H1 (cell line): Measurements from ENCODE around the gene TJP2. TPM values are rescaled to one million over a fixed set of nuclear protein-coding genes. Genes with fewer than 3 reads are reported as not detected.

Experiments used
- CTCF ChIA-PET: fragments of 300-600 bp; sonication (Branson Sonifier 250); formaldehyde crosslinking; loops from one replicate; lab custom pipeline; 2021; ENCODE audit not compliant: partially characterized antibody; lab: Charles Lee
- POLR2A ChIA-PET: fragments of 300-600 bp; sonication (Branson Sonifier 250); formaldehyde crosslinking; loops from one replicate; lab custom pipeline; 2021; ENCODE audit warnings: inconsistent platforms; ENCODE audit not compliant: partially characterized antibody; lab: Charles Lee
- DNase-seq, 2 experiments: peaks; one replicate each; pipeline versions ENCODE4 v3.0.0 to v3.0.0-alpha.2; 2010 to 2022; ENCODE audit warnings: low spot score in 2 of 2, low read depth in 1 of 2, mixed read lengths in 1 of 2
- FAIRE-seq: peaks from 2 replicates; lab custom pipeline; 2011; peaks lifted over from hg19 to GRCh38; lab: Jason Lieb, UNC
- H2AFZ ChIP-seq: 2 replicates; pipeline ENCODE4 v1.8.1; 2012; ENCODE audit warnings: low read length, inconsistent platforms
- H2AK5ac ChIP-seq: 2 replicates; pipeline ENCODE4 v1.6.1; 2013; ENCODE audit warnings: low read depth, low read length
- H2BK120ac ChIP-seq: replicated peaks from 2 replicates; pipeline ENCODE3; 2013; ENCODE audit warnings: low read depth, low read length, inconsistent platforms
- H2BK12ac ChIP-seq: 2 replicates; pipeline ENCODE4 v1.6.1; 2013; ENCODE audit warnings: low read depth, low read length
- H2BK15ac ChIP-seq: 2 replicates; pipeline ENCODE4 v1.6.1; 2013; ENCODE audit warnings: low read length
- H2BK20ac ChIP-seq: 2 replicates; pipeline ENCODE4 v1.6.1; 2013; ENCODE audit warnings: low read length
- H2BK5ac ChIP-seq: 2 replicates; pipeline ENCODE4 v1.6.1; 2013; ENCODE audit warnings: low read depth, low read length
- H3K14ac ChIP-seq: 2 replicates; pipeline ENCODE4 v1.6.1; 2013; ENCODE audit warnings: inconsistent platforms; ENCODE audit not compliant: insufficient read length
- H3K18ac ChIP-seq: 2 replicates; pipeline ENCODE4 v1.6.1; 2013; ENCODE audit warnings: low read length; ENCODE audit errors: extremely low read depth
- H3K23ac ChIP-seq: 2 replicates; pipeline ENCODE4 v1.6.1; 2013; ENCODE audit warnings: inconsistent platforms; ENCODE audit not compliant: insufficient read length
- H3K23me2 ChIP-seq: 2 replicates; pipeline ENCODE4 v1.6.1; 2013; ENCODE audit warnings: low read depth, low read length
- H3K27ac ChIP-seq: 2 replicates; pipeline ENCODE4 v1.6.1; 2011; ENCODE audit warnings: low read depth, low read length, inconsistent platforms
- H3K27me3 ChIP-seq, 4 experiments: replicated peaks in 1 of 4; 1 replicate in 1 of 4; 2 replicates in 3 of 4; pipeline versions ENCODE4 v1.6.1 to v1.8.1; 2011 to 2013; ENCODE audit warnings: low read length in 3 of 4, mild to moderate bottlenecking in 3 of 4, inconsistent platforms in 2 of 4, mixed read lengths in 2 of 4, moderate library complexity in 1 of 4; ENCODE audit not compliant: control insufficient read depth in 3 of 4, insufficient read depth in 3 of 4; ENCODE audit errors: extremely low read depth in 1 of 4
- H3K36me3 ChIP-seq, 4 experiments: 2 replicates each; pipeline versions ENCODE4 v1.6.1 to v1.8.1; 2011 to 2013; ENCODE audit warnings: mild to moderate bottlenecking in 4 of 4, low read length in 3 of 4, moderate library complexity in 2 of 4, control low read depth in 1 of 4, inconsistent platforms in 1 of 4; ENCODE audit not compliant: insufficient read depth in 4 of 4, control insufficient read depth in 2 of 4
- H3K4ac ChIP-seq: replicated peaks from 2 replicates; pipeline ENCODE3; 2013; ENCODE audit warnings: low read length, low read depth, mixed read lengths, inconsistent platforms; ENCODE audit not compliant: insufficient read length
- H3K4me1 ChIP-seq, 4 experiments: replicated peaks in 1 of 4; 1 replicate in 1 of 4; 2 replicates in 3 of 4; pipeline versions ENCODE4 v1.6.1 to v1.8.1; 2011 to 2013; ENCODE audit warnings: low read length in 3 of 4, inconsistent platforms in 2 of 4, mixed read lengths in 1 of 4; ENCODE audit not compliant: insufficient read depth in 4 of 4, control insufficient read depth in 3 of 4
- H3K4me2 ChIP-seq, 2 experiments: 2 replicates each; pipeline versions ENCODE4 v1.6.1 to v1.8.1; 2011 to 2013; ENCODE audit warnings: low read depth in 2 of 2, low read length in 2 of 2, control low read depth in 1 of 2, inconsistent platforms in 1 of 2, mild to moderate bottlenecking in 1 of 2; ENCODE audit not compliant: insufficient read depth in 1 of 2
- H3K4me3 ChIP-seq, 4 experiments: fragments of 200-600, 300-600 bp in 1 of 4; sonication (generic), shearing (Covaris generic), sonication (Bioruptor Twin) in 1 of 4; 2 replicates each; pipeline versions ENCODE4 v1.5.1 to v1.8.1; 2011 to 2016; ENCODE audit warnings: low read length in 4 of 4, low read depth in 3 of 4, control low read depth in 2 of 4, inconsistent platforms in 2 of 4, mild to moderate bottlenecking in 2 of 4, mixed read lengths in 1 of 4, moderate library complexity in 1 of 4; ENCODE audit not compliant: insufficient read depth in 2 of 4; ENCODE audit errors: extremely low read depth in 1 of 4
- H3K56ac ChIP-seq: replicated peaks from 2 replicates; pipeline ENCODE3; 2013; ENCODE audit warnings: low read depth, mild to moderate bottlenecking, mixed read lengths, low read length, inconsistent platforms; ENCODE audit not compliant: insufficient read length
- H3K79me1 ChIP-seq: 2 replicates; pipeline ENCODE4 v1.6.1; 2013; ENCODE audit warnings: low read depth, low read length, control low read depth
- H3K79me2 ChIP-seq, 2 experiments: 2 replicates each; pipeline versions ENCODE4 v1.6.1 to v1.8.1; 2012 to 2013; ENCODE audit warnings: low read length in 2 of 2, mild to moderate bottlenecking in 2 of 2, inconsistent platforms in 1 of 2; ENCODE audit not compliant: insufficient read depth in 2 of 2, control insufficient read depth in 1 of 2
- H3K9ac ChIP-seq, 4 experiments: replicated peaks in 1 of 4; 1 replicate in 1 of 4; 2 replicates in 3 of 4; pipeline versions ENCODE4 v1.6.1 to v1.8.1; 2011 to 2013; ENCODE audit warnings: low read depth in 3 of 4, low read length in 3 of 4, control low read depth in 2 of 4, mild to moderate bottlenecking in 2 of 4, moderate library complexity in 2 of 4, inconsistent platforms in 1 of 4; ENCODE audit errors: extremely low read depth in 1 of 4
- H3K9me3 ChIP-seq, 2 experiments: 2 replicates each; pipeline versions ENCODE4 v1.6.1 to v1.8.1; 2012 to 2013; ENCODE audit warnings: mild to moderate bottlenecking in 2 of 2, moderate library complexity in 2 of 2, control low read depth in 1 of 2, inconsistent platforms in 1 of 2, low read depth in 1 of 2, low read length in 1 of 2, mixed read lengths in 1 of 2; ENCODE audit not compliant: insufficient read depth in 2 of 2
- H4K20me1 ChIP-seq, 2 experiments: replicated peaks in 1 of 2; 2 replicates each; pipeline versions ENCODE3 to v1.8.1; 2011 to 2013; ENCODE audit warnings: inconsistent platforms in 2 of 2, low read length in 2 of 2, mild to moderate bottlenecking in 1 of 2; ENCODE audit not compliant: insufficient read depth in 2 of 2, control insufficient read depth in 1 of 2
- H4K5ac ChIP-seq: 2 replicates; pipeline ENCODE4 v1.6.1; 2013; ENCODE audit warnings: low read length, low read depth, mixed read lengths, inconsistent platforms; ENCODE audit not compliant: insufficient read length
- H4K8ac ChIP-seq: 2 replicates; pipeline ENCODE4 v1.8.0; 2013; ENCODE audit warnings: mild to moderate bottlenecking, moderate library complexity, low read length, inconsistent platforms; ENCODE audit not compliant: insufficient read depth; ENCODE audit errors: extremely low read depth
- H4K91ac ChIP-seq: replicated peaks from 2 replicates; pipeline ENCODE3; 2013; ENCODE audit warnings: low read length, mixed read lengths, inconsistent platforms; ENCODE audit not compliant: insufficient read length
- ASH2L ChIP-seq: fragments of 200-600, 300-600 bp; sonication (generic); IDR thresholded peaks from one replicate; pipeline ENCODE4 v1.7.1; 2017; ENCODE audit warnings: low read length
- ATF3 ChIP-seq: IDR thresholded peaks from 2 replicates; pipeline ENCODE4 v1.6.1; 2011; ENCODE audit warnings: low read depth, mild to moderate bottlenecking, low read length; ENCODE audit not compliant: insufficient read depth
- CREB1 ChIP-seq: IDR thresholded peaks from 2 replicates; pipeline ENCODE4 v1.6.1; 2012; ENCODE audit warnings: inconsistent platforms
- MAFK ChIP-seq: IDR thresholded peaks from 2 replicates; pipeline ENCODE4 v1.6.1; 2012; ENCODE audit warnings: low read depth, mild to moderate bottlenecking, improper control_type of control experiment, low read length
- NANOG ChIP-seq: IDR thresholded peaks from 2 replicates; pipeline ENCODE4 v1.6.1; 2011; ENCODE audit warnings: low read length, low read depth, mild to moderate bottlenecking, inconsistent platforms; ENCODE audit not compliant: insufficient read depth, poor library complexity, severe bottlenecking
- POLR2A ChIP-seq, 2 experiments: IDR thresholded peaks; 1 replicate in 1 of 2; 2 replicates in 1 of 2; pipeline ENCODE4 v1.6.1; 2011; ENCODE audit warnings: low read depth in 2 of 2, low read length in 2 of 2, mild to moderate bottlenecking in 2 of 2; ENCODE audit errors: control extremely low read depth in 1 of 2
- POLR2AphosphoS5 ChIP-seq: IDR thresholded peaks from 2 replicates; pipeline ENCODE4 v1.6.1; 2011; ENCODE audit warnings: low read depth, low read length
- RFX5 ChIP-seq: IDR thresholded peaks from 2 replicates; pipeline ENCODE4 v1.6.1; 2011; ENCODE audit warnings: low read depth, low read length, improper control_type of control experiment, borderline replicate concordance
- SIN3A ChIP-seq, 2 experiments: IDR thresholded peaks in 1 of 2; conservative IDR thresholded peaks in 1 of 2; 2 replicates each; pipeline ENCODE4 v1.6.1; 2011 to 2012; ENCODE audit warnings: low read length in 2 of 2, improper control_type of control experiment in 1 of 2, low read depth in 1 of 2, mild to moderate bottlenecking in 1 of 2
- SP1 ChIP-seq: IDR thresholded peaks from 2 replicates; pipeline ENCODE4 v1.6.1; 2011; ENCODE audit warnings: low read depth, low read length
- TAF7 ChIP-seq: optimal IDR thresholded peaks from 2 replicates; pipeline ENCODE3; 2011; ENCODE audit warnings: low read depth, mild to moderate bottlenecking, inconsistent platforms, low read length, moderate library complexity, borderline replicate concordance
- YY1 ChIP-seq: IDR thresholded peaks from 2 replicates; pipeline ENCODE4 v1.6.1; 2011; ENCODE audit warnings: low read depth, mild to moderate bottlenecking, low read length
- WGBS, 2 experiments: shearing (Covaris generic) in 1 of 2; methylation state at CpG; one replicate each; pipeline versions ENCODE4 v1.1.6 to v1.1.7; 2013 to 2015; ENCODE audit warnings: low lambda C conversion rate in 2 of 2, mixed read lengths in 2 of 2, inconsistent platforms in 1 of 2, low coverage in 1 of 2, missing lambda C conversion rate in 1 of 2; ENCODE audit not compliant: insufficient replicate concordance in 2 of 2, insufficient coverage in 1 of 2, insufficient read length in 1 of 2; ENCODE audit errors: extremely low coverage in 1 of 2, missing lambda C conversion rate in 1 of 2; 5-methylcytosine and 5-hydroxymethylcytosine counted together
- polyA plus RNA-seq, 7 experiments: library from polyadenylated mRNA; depleted of rRNA in 3 of 7; stranded (reverse) in 5 of 7; unstranded in 2 of 7; fragments of >200 nt in 5 of 7; fragments of 200-250 nt in 2 of 7; gene quantifications; 1 replicate in 5 of 7; 2 replicates in 1 of 7; 4 replicates in 1 of 7; pipeline versions ENCODE4 v1.2.1 to v1.2.3, GENCODE V29; 2011 to 2013; ENCODE audit warnings: missing spikeins in 2 of 7, mixed read lengths in 2 of 7
- total RNA-seq: library from RNA; stranded (reverse); fragmentation: NEBNext Ultra II Directional; extraction: Animal tissue kit (Norgen Biotek cat#: 25700); gene quantifications from 2 replicates; pipeline ENCODE4 v1.2.1, GENCODE V29; 2021

Gene TJP2
- total and polyA plus RNA-seq, 2 of the 8 experiments (the other 6 are each of a cell fraction or from before 2014, with no cell fraction given): 54.9 to 137 TPM

- H3K9me3 ChIP-seq: no peaks in the 10 kb centered on the region
- no peaks in the 10 kb centered on the region for H4K20me1 ChIP-seq
- DNase-seq: no peak
- H3K4me2 ChIP-seq: no peak overlapping the region
- WGBS, 2 experiments: 90% methylated on average over 4 of the region's 4 CpGs; no CpG with 5 or more reads in 1 of the 2 experiments
- FAIRE-seq: no peak
- H2BK120ac ChIP-seq: no peak overlapping the region
- no peaks in the 10 kb centered on the region for H3K79me1 ChIP-seq
- no peak overlapping the region for H2AFZ ChIP-seq
- no peak overlapping the region for H4K91ac ChIP-seq
- ChIA-PET CTCF (interaction anchor here (0.6 to 1.9 kb wide), 7 partner anchors 9 to 150 kb away, joined by 3 to 6 read pairs (median 3); no protein-coding TSS in a partner anchor), POLR2A (no interaction called here)
- peaks cover 25 to 56% (median 48%) of the 10 kb centered on the region in 4 experiments for H3K36me3 ChIP-seq
- no peaks in the 10 kb centered on the region; a peak in 1 of 7 replicates for H3K4me1 ChIP-seq
- TF ChIP-seq ASH2L: no peak
- TF ChIP-seq NANOG: no peak
- no peak for TF ChIP-seq SIN3A (conservative IDR thresholded peaks at IDR 0.05 in 1 of 2, IDR thresholded peaks at IDR 0.05 in 1 of 2; ENCODE audit: low read depth in 1 of 2, low read length in 2 of 2)
- TF ChIP-seq ATF3: no peak
- no peak for TF ChIP-seq CREB1
- no peak for TF ChIP-seq RFX5
- no peak for TF ChIP-seq YY1
- no peak for TF ChIP-seq POLR2A (IDR thresholded peaks at IDR 0.05; ENCODE audit: control extremely low read depth in 1 of 2, low read depth in 2 of 2, low read length in 2 of 2)
- TF ChIP-seq POLR2AphosphoS5: no peak
- no peak for TF ChIP-seq TAF7
- no peak for TF ChIP-seq SP1
- no peak for TF ChIP-seq MAFK
- no peak overlapping the region for H3K18ac ChIP-seq
- no peak overlapping the region for H2BK20ac ChIP-seq
- H4K8ac ChIP-seq: no peak overlapping the region
- no peak overlapping the region for H3K4ac ChIP-seq
- no peak overlapping the region for H4K5ac ChIP-seq
- H3K23ac ChIP-seq: no peak overlapping the region
- H3K79me2 ChIP-seq: no peaks in the 10 kb centered on the region
- no peak overlapping the region for H3K27ac ChIP-seq
- H2AK5ac ChIP-seq: no peak overlapping the region
- H3K14ac ChIP-seq: no peak overlapping the region
- H3K23me2 ChIP-seq: no peaks in the 10 kb centered on the region
- no peak overlapping the region for H2BK15ac ChIP-seq
- H2BK5ac ChIP-seq: no peak overlapping the region
- no peaks in the 10 kb centered on the region for H3K27me3 ChIP-seq
- no peak overlapping the region for H3K4me3 ChIP-seq
- H2BK12ac ChIP-seq: no peak overlapping the region
- H3K9ac ChIP-seq: no peak overlapping the region
- no peak overlapping the region for H3K56ac ChIP-seq
These were observed 63.7 kb downstream of the TJP2 start for GRCh38 chr9:69237702-69238295.
